HEK293 (cell line): Measurements from ENCODE around the gene NIN.
"Not testable (repeated sequence)": the region's sequence is repeated elsewhere in the genome, so short reads cannot be mapped to it uniquely, and the experiment has no call there.

Experiments
- CTCF ChIP-seq: fragments of 450-650 bp; formaldehyde crosslinking; IDR thresholded peaks from 2 replicates; pipeline ENCODE4 v1.5.1; 2016; ENCODE audit warnings: missing biosample characterization, missing genetic modification characterization
- RBAK ChIP-seq: fragments of 450-650 bp; formaldehyde crosslinking; IDR thresholded peaks from 2 replicates; pipeline ENCODE4 v1.5.1; 2016; ENCODE audit warnings: missing biosample characterization, missing genetic modification characterization
- SP2 ChIP-seq: fragments of 450-650 bp; formaldehyde crosslinking; IDR thresholded peaks from 2 replicates; pipeline ENCODE4 v1.5.1; 2016; ENCODE audit warnings: missing biosample characterization, missing genetic modification characterization
- ZFHX2 ChIP-seq: fragments of 450-650 bp; formaldehyde crosslinking; conservative IDR thresholded peaks from 2 replicates; pipeline ENCODE4 v1.5.1; 2016; ENCODE audit warnings: missing biosample characterization, missing genetic modification characterization
- ZNF404 ChIP-seq: fragments of 450-650 bp; formaldehyde crosslinking; IDR thresholded peaks from 2 replicates; pipeline ENCODE4 v1.5.1; 2017; ENCODE audit warnings: missing biosample characterization, missing genetic modification characterization

GRCh38 chr14:50815058-50815457, 15.9 kb downstream of the NIN start:
- TF ChIP-seq SP2, CTCF, ZFHX2, ZNF404, RBAK (tag by site-specific recombination): not testable (repeated sequence)
